ENCODE measurements around the gene WDR36. TPM values are rescaled to one million over a fixed set of nuclear protein-coding genes. Genes with fewer than 3 reads are reported as not detected.

Gene WDR36
- total and polyA plus RNA-seq, 2 of the 13 experiments (the other 11 are each of a cell fraction or from before 2014, with no cell fraction given): 18.2 to 40.6 TPM

- TF ChIP-seq, protein P1, sequence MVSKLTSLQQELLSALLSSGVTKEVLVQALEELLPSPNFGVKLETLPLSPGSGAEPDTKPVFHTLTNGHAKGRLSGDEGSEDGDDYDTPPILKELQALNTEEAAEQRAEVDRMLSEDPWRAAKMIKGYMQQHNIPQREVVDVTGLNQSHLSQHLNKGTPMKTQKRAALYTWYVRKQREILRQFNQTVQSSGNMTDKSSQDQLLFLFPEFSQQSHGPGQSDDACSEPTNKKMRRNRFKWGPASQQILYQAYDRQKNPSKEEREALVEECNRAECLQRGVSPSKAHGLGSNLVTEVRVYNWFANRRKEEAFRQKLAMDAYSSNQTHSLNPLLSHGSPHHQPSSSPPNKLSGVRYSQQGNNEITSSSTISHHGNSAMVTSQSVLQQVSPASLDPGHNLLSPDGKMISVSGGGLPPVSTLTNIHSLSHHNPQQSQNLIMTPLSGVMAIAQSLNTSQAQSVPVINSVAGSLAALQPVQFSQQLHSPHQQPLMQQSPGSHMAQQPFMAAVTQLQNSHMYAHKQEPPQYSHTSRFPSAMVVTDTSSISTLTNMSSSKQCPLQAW (CRISPR knock-in tag; IDR thresholded peaks at IDR 0.05): peak; percentile 91
- TF ChIP-seq ZNF430 (CRISPR knock-in tag; IDR thresholded peaks at IDR 0.05) (peak; percentile 96), CC2D1A (CRISPR knock-in tag; IDR thresholded peaks at IDR 0.05) (peak; percentile 89; the same call in 1 of the 2 replicates), CREB1 (IDR thresholded peaks at IDR 0.05) (peak; percentile 65), CREB1 (CRISPR knock-in tag; IDR thresholded peaks at IDR 0.05) (peak; percentile 95), ADNP (CRISPR knock-in tag; IDR thresholded peaks at IDR 0.05) (no peak), DMAP1 (CRISPR knock-in tag; IDR thresholded peaks at IDR 0.05) (peak; percentile 94), ZNF512B (CRISPR knock-in tag; IDR thresholded peaks at IDR 0.05; ENCODE audit: borderline replicate concordance) (peak; percentile 69; the same call in 1 of the 2 replicates), KIAA2018 (CRISPR knock-in tag; IDR thresholded peaks at IDR 0.05; ENCODE audit: borderline replicate concordance) (0 out of 2 replicates have a peak, but pooled peaks have one; percentile 34), ZNF124 (CRISPR knock-in tag; IDR thresholded peaks at IDR 0.05) (peak; percentile 92), GTF3A (CRISPR knock-in tag; conservative IDR thresholded peaks at IDR 0.05) (0 out of 2 replicates have a peak, but pooled peaks have one; percentile 76), MXD3 (CRISPR knock-in tag; IDR thresholded peaks at IDR 0.05) (peak; percentile 93), ZSCAN12 (CRISPR knock-in tag; IDR thresholded peaks at IDR 0.05) (no peak)
- TF ChIP-seq, protein P2, sequence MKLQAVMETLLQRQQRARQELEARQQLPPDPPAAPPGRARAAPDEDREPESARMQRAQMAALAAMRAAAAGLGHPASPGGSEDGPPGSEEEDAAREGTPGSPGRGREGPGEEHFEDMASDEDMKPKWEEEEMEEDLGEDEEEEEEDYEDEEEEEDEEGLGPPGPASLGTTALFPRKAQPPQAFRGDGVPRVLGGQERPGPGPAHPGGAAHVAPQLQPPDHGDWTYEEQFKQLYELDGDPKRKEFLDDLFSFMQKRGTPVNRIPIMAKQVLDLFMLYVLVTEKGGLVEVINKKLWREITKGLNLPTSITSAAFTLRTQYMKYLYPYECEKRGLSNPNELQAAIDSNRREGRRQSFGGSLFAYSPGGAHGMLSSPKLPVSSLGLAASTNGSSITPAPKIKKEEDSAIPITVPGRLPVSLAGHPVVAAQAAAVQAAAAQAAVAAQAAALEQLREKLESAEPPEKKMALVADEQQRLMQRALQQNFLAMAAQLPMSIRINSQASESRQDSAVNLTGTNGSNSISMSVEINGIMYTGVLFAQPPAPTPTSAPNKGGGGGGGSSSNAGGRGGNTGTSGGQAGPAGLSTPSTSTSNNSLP (IDR thresholded peaks at IDR 0.05; ENCODE audit: low read depth, low read length): peak; percentile 76; the same call in 1 of the 2 replicates
Measured at GRCh38 chr5:111092062-111092853, at the start of gene WDR36 (continued).
